ENCODE results near the gene TNRC6A.
"Not testable (repeated sequence)": the region's sequence is repeated elsewhere in the genome, so short reads cannot be mapped to it uniquely, and the experiment has no call there.

TNRC6A gene

DNA sequence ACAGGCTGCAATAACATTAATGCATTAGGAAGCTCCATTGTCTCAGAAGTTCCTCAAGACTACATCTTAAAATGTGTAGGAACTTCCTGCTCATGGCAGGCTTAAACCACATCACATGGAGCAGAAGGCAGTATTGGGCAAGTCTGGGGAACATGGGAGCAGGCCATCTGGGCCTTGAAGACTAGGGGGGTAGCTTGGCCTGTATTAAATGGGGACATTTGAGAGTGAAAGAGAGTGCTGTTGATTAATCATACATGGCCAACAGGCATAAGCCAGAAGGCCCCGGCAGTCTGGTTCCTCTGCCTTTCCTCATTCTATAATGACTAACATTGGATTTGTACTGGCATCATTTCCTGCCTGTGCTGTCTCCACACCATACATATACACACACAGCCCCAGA is 91.1 kb downstream of the TNRC6A start:
- peak in 1 of 6 experiments; percentile 24 for DNase-seq

DNA sequence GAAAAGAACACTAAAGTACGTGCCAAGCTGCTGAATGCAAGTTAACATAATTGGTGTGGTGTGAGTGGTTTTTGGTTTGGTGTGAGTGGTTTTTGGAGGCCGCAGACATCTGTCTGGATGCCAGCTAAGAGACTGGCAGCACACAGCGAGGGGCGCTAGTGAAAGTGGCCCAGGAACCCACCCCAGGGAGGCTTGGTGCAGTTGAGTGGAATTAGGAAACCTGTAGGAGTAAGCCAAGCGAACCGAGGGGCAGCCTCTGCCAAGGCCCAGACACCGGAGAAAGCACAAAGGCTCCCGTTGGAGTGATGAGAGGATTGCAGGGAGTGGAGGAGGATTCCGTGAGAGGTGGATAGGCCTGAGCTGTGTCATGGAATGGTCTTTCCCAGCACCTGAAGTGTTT is 91.7 kb downstream of the TNRC6A start:
- DNase-seq, result no peak

DNA sequence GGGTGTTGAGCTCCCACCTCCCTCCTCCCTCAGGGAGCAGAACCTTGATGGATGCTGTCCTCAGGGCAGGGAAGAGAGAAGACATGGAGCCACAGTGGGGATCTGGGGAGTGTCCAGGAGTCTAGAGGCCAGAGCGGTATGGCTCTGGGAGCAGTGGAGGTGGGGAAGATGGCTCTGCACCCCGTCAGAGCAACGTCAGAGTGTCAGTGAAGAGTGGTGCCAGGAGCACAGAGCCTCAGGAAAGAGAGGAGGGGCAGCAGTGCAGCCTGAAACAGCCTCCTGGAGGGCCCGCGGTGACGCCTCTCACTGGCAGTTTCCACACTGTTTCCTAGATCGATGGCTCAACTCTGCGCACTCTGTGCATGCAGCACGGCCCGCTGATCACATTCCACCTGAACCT is 93.1 kb downstream of the TNRC6A start:
- no peak for DNase-seq

DNA sequence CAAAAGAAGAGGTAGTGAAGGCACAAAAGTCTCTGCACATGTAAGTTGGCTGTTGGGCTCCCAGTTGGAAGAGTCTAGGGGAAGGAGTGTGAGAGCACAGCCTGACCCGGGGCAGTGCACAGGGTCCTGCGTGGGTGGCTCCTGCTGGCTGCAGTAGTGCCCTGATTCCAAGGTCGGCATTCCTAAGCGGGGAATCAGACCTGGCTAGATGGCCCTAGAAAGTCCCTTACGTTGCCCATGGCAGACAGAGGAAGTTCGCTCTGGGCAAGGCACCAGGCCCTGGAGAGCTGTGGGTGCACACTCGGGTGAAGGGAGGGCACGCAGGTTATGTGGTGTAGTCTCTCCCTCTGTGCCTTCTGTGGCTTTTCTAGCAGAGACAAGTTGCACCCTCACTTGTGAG is 93.5 kb downstream of the TNRC6A start:
- DNase-seq, result no peak

DNA sequence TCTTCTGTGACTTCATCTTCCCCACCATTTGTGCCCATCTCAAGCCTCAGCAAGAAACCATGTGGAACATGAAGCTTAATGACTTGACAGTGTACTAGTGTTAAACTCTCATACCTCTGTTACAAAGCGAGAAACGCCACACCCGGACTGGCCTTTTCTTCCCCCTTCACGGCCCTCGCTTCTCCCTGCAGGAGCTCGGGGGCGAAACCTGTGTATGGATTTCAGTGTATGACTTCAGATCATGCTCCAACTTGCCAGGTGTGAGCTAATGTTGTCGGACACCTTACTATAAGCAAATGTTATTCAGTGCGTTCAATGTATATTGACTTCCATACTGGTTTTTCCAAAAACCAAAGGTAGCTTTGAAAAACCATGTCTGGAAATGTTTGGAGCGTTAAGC is 96.2 kb downstream of the TNRC6A start:
- DNase-seq, result no peak

DNA sequence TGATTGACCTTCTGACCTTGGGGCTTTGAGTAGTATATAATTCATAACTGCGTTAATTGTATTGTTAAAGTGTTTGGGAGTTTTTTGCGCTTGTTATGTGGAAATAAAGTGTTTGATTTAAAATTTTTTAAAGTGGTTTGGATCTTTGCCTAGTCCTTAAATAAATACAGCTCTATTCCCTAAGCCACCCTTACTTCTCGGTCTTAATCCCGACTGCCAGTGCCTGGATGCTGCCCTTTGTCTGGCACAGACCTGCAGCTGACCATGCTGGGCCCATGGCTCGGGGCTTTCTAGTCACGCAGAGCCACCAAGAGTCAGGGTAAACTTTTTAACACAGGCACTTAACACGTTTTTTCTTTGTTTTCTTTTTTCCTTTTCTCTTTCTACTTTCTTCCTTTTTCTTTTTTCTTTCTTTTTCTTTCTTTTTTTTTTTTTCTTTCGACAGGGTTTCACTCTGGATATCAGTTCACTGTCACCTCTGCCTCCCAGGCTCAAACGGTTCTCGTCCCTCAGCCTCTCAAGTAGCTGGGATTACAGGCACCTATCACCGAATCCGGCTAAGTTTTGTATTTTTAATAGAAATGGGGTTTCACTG is 96.7 kb downstream of the TNRC6A start:
- no peak for DNase-seq

DNA sequence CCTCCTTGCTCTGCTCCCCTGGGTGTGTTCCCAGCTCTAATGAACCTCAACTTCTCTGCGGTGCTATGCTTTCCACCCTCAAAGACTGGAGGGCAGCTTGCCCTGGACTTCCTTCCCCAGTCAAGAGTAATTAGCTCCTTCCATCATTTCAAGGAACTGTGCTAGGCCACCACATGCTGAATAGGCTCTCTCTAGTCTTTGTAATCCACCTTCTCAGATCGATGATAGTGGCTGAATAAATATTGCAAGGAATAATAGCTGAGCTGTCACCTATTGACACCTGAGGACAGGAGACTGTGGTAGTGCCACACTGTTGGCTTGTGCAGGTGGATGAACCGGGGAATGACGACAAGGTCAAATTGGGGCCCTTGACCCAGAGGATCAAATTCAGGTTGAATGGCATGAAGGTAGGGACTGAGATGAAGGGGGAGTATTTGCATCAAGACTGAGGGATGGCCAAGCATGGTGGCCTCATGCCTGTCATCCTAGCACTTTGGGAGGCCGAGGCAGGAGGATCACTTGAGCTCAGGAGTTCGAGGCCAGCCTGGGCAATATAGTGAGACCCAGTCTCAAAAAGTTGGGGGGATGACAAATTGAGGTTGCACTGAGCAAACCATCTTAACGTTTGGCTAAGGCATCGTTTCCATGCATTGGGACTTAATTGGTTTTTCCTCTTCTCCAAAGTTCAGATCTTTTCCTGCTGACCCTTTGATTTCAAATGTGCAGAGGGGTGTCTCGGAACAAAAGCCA is 97.5 kb downstream of the TNRC6A start:
- DNase-seq, result no peak

DNA sequence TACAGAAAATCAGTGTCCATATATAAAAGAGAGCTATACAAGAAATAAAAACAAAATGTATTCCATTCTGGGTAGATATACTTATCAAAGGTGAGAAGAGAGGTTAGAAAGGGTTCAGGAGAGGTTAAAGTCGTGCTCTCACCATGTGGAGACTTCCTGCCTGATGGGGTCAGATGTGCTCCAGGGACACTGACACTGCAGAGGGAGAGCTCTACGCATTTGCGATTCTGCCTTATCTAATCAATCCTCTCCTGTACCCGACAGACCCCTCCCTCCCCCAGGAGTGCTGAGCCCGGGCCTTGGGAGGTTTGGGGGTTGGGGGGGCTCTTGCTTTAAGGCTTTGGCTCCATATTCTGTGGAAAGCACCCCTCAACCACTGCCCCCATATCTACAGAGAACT is 99.7 kb downstream of the TNRC6A start:
- no peak for DNase-seq

DNA sequence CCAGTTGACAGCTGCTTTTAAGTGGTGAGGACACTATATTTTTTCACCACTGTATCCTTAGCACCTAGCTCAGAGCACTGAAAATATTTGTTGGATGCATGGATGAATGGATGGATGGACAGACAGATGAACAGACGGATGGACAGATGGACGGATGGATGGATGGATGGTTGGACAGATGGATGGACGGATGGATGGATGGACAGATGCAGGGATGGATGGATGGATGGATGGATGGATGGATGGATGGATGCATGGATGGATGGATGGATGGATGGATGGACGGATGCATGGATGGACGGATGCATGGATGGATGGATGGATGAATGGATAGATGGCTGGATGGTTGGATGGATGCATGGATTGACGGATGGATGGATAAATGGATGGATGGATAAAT is 103.9 kb downstream of the TNRC6A start:
- DNase-seq, result no peak

DNA sequence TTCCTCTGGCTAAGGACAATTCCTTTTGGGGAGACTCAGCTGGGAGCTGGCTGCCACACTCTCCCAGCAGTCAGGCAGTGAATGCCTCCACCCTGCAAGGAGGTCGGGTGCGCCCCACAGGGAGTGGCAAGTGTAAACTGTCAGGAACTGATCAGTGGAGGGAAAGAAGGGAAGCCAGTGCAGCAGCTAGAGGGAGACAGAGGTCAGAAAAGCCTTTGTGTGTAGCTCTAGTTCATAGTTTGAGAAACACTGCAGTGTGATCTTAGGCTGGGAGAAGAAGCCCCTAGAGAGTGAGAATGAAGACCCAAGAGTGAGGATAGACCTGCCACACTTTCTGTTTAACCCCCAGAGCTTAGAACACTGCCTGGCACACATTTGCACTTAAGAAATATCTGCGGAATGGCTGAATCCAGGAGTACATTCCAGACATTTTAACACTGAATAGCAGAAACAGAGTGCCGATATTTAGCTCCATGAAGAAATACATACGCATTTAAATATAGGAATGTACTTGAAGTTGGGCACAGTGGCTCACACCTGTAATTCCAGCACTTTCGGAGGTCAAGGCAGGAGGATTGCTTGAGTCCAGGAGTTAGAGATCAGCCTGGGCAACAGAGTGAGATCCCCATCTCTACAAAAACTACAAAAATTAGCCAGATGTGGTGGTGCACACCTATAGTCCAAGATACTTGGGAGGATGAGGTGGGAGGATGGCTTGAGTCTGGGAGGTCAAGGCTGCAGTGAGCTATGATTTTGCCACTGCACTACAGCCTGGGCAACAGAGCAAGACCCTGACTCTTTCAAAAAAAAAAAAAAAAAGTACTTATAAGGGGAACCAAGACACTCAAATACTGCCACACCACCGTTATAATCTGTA is 105.2 kb downstream of the TNRC6A start:
- no peak for DNase-seq

DNA sequence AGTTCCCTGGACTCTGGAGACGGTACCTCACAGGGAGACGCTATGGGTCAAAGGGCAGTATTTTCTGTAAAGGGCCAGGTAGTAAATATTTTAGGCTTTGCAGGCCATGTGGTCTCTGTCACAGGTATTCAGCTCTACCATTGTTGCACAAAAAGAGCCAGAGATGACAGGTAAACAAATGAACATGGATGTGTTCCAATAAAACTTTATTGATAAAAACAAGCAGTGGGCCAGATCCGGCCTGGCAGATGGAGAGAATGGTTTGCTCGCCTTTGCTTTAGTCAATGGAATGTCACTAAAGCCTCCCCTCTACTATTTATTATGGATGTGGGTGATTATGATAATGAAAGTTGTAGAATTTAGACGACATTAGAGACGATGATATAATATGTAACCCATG is 107.4 kb downstream of the TNRC6A start:
- DNase-seq, result no peak

DNA sequence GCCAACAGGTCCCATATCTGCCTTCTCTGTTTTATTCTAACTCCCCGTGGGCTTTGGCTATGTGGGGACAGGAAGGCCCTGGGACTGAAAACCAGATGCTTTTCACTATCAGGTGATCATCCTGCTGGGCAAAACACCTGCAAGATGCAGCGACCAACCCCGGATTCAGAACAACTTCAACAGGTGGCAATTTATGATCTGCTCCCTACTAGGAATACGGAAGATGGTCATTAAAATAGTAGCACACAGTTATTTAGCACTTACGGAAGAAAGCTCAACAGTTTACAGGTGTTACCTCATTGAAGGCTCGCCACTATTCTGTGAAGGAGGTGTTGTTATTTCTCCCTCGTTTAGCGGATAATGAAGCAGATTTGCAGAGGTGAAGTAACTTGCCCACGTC is 108.5 kb downstream of the TNRC6A start:
- no peak for DNase-seq

DNA sequence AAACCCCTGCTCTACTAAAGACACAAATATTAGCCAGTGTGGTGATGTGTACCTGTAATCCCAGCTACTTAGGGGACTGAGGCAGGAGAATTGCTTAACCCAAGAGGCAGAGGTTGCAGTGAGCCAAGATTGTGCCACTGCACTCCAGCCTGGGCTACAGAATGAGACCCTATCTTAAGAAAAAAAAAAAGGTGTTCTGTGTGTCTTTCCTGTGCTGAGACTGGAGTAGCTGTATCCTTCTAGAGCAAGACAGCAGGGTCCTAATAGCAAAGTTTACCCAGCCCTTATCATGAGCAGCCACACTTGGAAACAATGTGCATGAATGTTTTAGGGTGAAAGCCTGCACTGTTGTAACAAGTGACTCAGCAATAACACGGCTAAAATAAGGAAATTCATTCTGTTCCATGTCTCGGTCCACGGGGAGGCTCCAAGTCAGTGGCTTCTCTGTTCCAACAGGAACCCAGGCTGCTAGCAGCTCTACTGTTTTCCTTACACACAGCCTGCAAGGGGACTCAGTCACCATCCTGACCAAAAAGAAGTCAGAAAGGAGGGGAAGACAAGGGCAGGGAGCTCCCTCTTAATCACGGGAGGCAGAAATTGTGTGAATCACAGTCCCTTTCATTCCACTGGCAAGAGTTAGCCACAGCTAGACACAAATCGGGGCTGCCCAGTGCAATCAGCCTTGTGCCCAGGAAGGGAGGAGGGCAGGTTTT is 109.3 kb downstream of the TNRC6A start:
- DNase-seq, result no peak

DNA sequence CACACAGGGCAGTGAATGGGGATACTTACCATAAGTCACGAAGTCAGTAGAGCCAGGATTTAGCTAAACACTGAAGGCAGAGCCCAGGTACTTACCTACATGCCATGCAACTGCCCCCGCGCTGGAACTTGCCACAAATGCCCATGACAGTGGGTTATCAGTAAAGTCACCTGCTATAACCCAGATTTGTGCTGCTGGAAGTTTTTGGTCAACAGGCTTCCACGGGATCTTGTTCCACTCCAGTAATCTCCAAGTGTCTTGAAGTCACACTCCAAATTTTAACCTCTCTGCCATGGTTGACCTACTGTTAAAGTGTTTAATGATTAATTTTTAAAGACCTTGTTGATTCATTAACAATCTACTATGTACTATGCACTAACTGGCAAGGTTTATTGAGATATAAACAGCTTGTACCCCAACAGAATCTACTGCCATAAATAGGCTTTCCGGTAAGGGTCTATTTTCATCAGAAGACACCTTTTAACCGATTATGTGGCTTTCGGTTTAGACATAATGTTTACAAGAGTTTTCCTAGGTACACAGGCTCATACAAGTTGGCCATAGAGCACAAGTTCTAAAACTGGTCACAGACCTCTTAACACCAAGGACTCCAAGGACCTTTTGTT is 110.0 kb downstream of the TNRC6A start:
- DNase-seq, result no peak

DNA sequence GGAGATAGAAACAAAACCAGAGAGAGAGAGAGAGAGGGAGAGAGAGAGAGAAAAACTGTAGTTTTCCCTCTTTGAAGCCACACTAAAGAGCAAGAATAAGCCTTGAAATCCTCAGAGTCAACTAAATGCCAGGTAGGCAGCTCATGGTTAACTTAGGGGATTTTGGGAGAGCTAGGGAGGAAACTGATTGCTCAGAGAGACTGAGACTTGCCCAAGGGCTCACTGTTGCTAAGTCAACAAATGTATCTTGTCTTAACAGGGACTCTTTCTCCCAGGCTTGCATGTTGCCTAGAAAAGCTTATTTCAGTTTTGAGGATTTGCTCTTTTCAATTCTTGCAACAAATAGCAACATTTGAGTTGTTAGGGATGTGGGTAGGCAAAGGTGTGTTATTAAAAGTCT is 111.8 kb downstream of the TNRC6A start:
- no peak for DNase-seq

DNA sequence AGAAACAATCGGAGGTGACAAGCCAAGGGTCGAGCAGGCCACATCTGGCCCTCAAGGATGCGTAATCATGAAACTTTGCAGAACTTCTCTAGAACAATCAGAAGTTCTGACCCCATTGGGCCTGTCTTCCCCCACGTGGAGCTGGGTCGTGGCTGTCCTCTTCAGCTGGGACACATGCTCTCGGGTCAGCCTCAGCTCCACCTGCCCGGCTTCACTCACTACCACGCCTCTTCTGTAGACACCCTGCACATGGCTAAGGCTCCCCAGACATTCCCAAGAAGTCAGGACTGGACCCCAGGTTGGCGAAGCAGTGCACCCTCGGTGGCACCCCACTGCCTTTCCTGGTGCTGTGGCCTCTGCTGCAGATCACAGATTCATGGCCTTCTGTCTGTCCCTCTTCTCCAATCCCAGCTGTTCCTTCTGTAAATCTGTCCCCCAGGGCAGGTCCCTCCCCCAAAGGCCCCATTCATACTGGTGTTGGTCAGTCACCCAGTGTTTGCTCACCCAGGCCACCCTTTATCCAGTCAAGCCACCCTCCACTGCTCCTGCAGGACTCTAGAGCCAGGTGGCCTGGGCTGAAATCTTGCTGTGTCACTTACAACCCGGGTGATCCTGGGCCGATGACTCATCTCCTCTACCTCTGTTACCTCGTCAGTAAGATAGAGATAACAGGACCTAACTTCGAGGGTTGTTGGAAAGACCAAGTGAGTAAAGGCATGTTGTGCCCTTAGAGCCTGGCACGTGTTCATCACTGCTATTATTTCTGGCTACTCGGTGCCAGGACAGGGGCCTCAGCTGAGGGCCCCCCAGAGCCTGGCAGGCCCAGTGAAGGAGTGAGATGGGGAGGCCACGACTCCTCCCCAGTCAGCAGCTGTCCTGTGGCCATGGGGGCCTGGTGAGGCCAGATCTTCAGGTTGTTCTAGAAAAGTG is 114.9 kb downstream of the TNRC6A start:
- no peak for DNase-seq

DNA sequence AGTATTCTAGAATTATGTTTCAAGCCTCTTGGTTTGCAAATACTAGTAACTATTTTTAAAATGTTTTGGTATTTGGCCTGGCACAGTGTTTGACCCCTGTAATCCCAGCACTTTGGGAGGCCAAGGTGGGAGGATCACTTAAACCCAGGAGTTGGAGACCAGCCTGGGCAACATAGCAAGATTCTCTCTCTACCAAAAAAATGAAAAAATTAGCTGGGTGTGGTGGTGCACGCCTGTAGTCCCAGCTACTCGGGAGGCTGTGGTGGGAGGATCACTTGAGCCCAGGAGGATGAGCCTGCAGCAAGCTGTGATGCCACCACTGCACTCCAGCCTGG is 115.5 kb downstream of the TNRC6A start:
- not testable (repeated sequence) for DNase-seq

DNA sequence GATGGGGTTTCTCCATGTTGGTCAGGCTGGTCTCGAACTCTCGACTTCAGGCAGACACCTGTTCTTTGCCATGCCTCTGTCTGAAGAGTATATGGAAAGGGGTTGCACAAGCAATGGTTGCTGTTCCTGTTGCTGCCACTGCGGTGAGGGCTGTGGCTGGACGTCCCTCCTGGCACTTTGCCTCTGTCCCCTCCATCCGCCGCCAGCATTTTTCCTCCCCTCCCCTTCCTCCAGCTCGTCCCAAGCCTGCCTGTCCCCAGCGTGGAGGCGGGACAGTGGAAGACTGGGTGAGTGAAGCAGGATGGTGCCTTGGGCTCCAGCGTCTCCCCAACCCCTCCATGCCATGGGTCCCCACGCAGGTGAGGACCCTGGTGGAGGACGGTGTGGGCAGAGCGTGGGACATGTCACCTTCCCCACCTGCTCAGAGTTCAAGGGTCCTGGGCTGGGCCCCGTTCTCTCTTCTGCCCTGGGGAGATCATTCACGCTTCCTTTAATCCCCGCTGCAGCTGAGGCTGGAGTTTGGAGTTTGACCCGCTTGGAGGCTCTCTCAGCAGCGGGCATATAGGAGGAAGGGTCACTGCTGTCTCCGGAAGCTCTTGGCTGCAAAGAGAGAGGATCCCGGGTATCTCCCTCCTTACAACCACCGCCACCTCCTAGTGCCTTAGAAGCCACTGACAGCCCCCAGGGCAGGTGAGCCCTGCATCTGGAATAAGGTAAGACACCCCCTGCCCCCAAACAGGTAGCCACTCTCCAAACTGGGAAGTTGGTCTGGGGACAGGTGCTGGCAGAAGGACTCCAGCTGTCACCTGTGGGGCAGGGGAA is 116.5 kb downstream of the TNRC6A start, which contains the start of gene SLC5A11:
Gene SLC5A11 (plus strand): TSS at position 238 of the 822 bp plus-strand sequence. CDS start 12,681 bp downstream, outside the sequence.
- DNase-seq, result no peak

DNA sequence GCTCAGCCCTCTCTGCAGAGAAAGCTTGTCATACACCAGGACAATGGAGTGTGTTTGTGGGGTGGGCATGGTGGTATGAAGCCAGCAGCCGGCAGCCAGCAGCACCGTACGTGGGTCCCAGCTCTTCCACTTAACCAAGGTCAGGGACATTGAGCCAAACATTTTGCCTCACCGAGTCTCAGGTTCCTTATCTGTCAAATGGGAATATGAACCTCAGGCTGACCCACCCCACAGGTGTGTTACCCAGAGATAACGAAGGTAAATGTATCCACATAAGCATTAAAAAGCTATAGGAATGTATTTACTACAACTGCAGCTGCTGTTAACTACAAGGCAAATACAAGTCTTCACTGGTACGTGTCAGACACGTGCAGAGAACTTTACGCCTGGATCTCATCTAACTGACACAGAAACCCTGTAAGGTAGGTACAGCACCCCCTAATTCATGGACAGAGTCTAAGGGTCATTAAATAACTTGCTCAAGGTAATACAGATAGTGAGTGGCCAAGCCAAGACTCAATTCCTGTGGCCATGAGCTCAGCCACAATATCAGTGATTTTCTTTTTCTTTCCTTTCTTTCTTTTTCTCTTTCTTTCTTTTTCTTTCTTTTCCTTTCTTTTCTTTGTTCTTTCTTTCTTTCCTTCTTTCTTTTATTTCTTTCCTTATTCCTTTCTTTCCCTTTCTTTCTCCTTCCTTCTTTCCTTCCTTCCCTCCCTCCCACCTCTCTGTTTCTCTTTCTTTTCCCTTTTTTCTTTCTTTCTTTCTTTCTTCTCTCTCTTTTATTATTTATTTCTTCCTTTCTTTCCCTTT is 117.3 kb downstream of the TNRC6A start:
- no peak for DNase-seq

DNA sequence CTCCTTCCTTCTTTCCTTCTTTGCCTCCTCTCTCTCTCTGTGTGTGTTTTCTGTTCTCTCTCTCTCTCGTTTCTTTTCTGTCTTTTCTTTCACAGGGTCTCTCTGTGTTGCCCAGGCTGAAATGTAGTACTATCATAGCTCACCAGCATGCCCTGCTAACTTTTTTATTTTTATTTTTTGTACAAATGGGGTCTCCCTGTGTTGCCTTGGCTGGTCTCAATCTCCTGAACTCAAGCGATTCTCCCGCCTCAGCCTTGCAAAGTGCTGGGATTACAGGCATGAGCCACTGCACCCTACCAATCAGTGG is 117.9 kb downstream of the TNRC6A start:
- no peak for DNase-seq

Measured in stimulated activated naive CD4-positive, alpha-beta T cell (primary cell).